ENCODE measurements around the gene CCDC146.

The CCDC146 gene

GRCh38 chr7:77327067-77327931 lies 204.9 kb downstream of the CCDC146 start:
- no peak overlapping the region for H3K4me3 ChIP-seq (ENCODE audit: control insufficient read depth, low read depth, low read length)
- peak; percentile 68 for DNase-seq (ENCODE audit: low read depth)
- TF ChIP-seq CTCF (conservative IDR thresholded peaks at IDR 0.05; ENCODE audit: control insufficient read depth, insufficient read depth, low read depth, low read length), result no peak

GRCh38 chr7:77327932-77328628 lies 205.7 kb downstream of the CCDC146 start:
- DNase-seq (ENCODE audit: low read depth), result no peak
- no peak overlapping the region for H3K4me3 ChIP-seq (ENCODE audit: control insufficient read depth, low read depth, low read length)
- no peak for TF ChIP-seq CTCF (conservative IDR thresholded peaks at IDR 0.05; ENCODE audit: control insufficient read depth, insufficient read depth, low read depth, low read length)

- peak; percentile 55 for DNase-seq (ENCODE audit: low read depth)
- no peak for TF ChIP-seq CTCF (conservative IDR thresholded peaks at IDR 0.05; ENCODE audit: control insufficient read depth, insufficient read depth, low read depth, low read length)
- no peak overlapping the region for H3K4me3 ChIP-seq (ENCODE audit: control insufficient read depth, low read depth, low read length)
Measured at GRCh38 chr7:77328669-77329068, 206.3 kb downstream of the CCDC146 start.

- no peak for DNase-seq (ENCODE audit: low read depth)
- TF ChIP-seq CTCF (conservative IDR thresholded peaks at IDR 0.05; ENCODE audit: control insufficient read depth, insufficient read depth, low read depth, low read length), result no peak
- no peak overlapping the region for H3K4me3 ChIP-seq (ENCODE audit: control insufficient read depth, low read depth, low read length)
Measured at GRCh38 chr7:77329466-77330168, 207.2 kb downstream of the CCDC146 start.

GRCh38 chr7:77330169-77330882 lies 207.9 kb downstream of the CCDC146 start:
- DNase-seq (ENCODE audit: low read depth), result peak; percentile 74
- TF ChIP-seq CTCF (conservative IDR thresholded peaks at IDR 0.05; ENCODE audit: control insufficient read depth, insufficient read depth, low read depth, low read length), result no peak
- H3K4me3 ChIP-seq (ENCODE audit: control insufficient read depth, low read depth, low read length), result no peak overlapping the region
